GM23338 (cell line): ENCODE data around the gene IL11. TPM values are rescaled to one million over a fixed set of nuclear protein-coding genes. Genes with fewer than 3 reads are reported as not detected.

Experiments used
- ATAC-seq: fragments of 200-7000 bp; cut with Tn5 transposase; 3 replicates; pipeline ENCODE4 v1.9.1; 2020
- DNase-seq: peaks from one replicate; pipeline ENCODE4 v3.0.0-alpha.2; 2015; ENCODE audit warnings: low spot score
- H2AFZ ChIP-seq: fragments of 200-600 bp; sonication (generic); 2 replicates; pipeline ENCODE4 v1.8.0; 2016; ENCODE audit warnings: antibody characterized with exemption, mild to moderate bottlenecking, moderate library complexity
- H3F3A ChIP-seq: fragments of 200-600 bp; sonication (generic); replicated peaks from 2 replicates; pipeline ENCODE4 v1.8.0; 2017; ENCODE audit warnings: antibody characterized with exemption, mixed run types, low read depth
- H3K27ac ChIP-seq: fragments of 200-600 bp; sonication (generic); 2 replicates; pipeline ENCODE4 v1.6.1; 2016; ENCODE audit warnings: low read depth
- H3K27me3 ChIP-seq: fragments of 200-600 bp; sonication (generic); 2 replicates; pipeline ENCODE4 v1.8.0; 2016; ENCODE audit warnings: mild to moderate bottlenecking, mixed run types, moderate library complexity; ENCODE audit not compliant: insufficient read depth
- H3K36me3 ChIP-seq: fragments of 200-600 bp; sonication (generic); 2 replicates; pipeline ENCODE4 v1.8.0; 2016; ENCODE audit warnings: mild to moderate bottlenecking; ENCODE audit not compliant: insufficient read depth
- H3K4me1 ChIP-seq: fragments of 200-600 bp; sonication (generic); 2 replicates; pipeline ENCODE4 v1.8.0; 2016; ENCODE audit warnings: mild to moderate bottlenecking, moderate library complexity; ENCODE audit not compliant: insufficient read depth
- H3K4me2 ChIP-seq: fragments of 200-600 bp; sonication (generic); 2 replicates; pipeline ENCODE4 v1.7.1; 2017; ENCODE audit warnings: mixed run types
- H3K4me3 ChIP-seq: fragments of 200-600 bp; sonication (generic); 2 replicates; pipeline ENCODE4 v1.6.1; 2016; ENCODE audit warnings: mixed run types
- H3K79me2 ChIP-seq: fragments of 200-600 bp; sonication (generic); replicated peaks from 2 replicates; pipeline ENCODE4 v1.8.0; 2017; ENCODE audit warnings: mild to moderate bottlenecking; ENCODE audit not compliant: insufficient read depth
- H3K9me2 ChIP-seq: fragments of 200-600 bp; sonication (generic); 2 replicates; pipeline ENCODE4 v1.8.0; 2017; ENCODE audit not compliant: insufficient read depth
- H4K20me1 ChIP-seq: fragments of 200-600 bp; sonication (generic); replicated peaks from 2 replicates; pipeline ENCODE4 v1.8.0; 2017; ENCODE audit warnings: mild to moderate bottlenecking; ENCODE audit not compliant: insufficient read depth
- H3K27ac Mint-ChIP-seq: 2 replicates; pipeline ENCODE4 v1.8.0; 2020; ENCODE audit warnings: inconsistent platforms, mild to moderate bottlenecking, moderate library complexity, mixed read lengths
- H3K27me3 Mint-ChIP-seq: 3 replicates; pipeline ENCODE4 v1.8.0; 2022; ENCODE audit warnings: low read depth, mild to moderate bottlenecking, moderate library complexity, mixed read lengths, inconsistent platforms; ENCODE audit not compliant: insufficient read depth, poor library complexity
- H3K36me3 Mint-ChIP-seq: 3 replicates; pipeline ENCODE4 v1.8.0; 2021; ENCODE audit warnings: low read depth, mild to moderate bottlenecking, inconsistent platforms, moderate library complexity, mixed read lengths
- H3K4me1 Mint-ChIP-seq: 3 replicates; pipeline ENCODE4 v1.8.0; 2020; ENCODE audit warnings: mild to moderate bottlenecking, inconsistent platforms, mixed read lengths
- H3K4me3 Mint-ChIP-seq: 3 replicates; pipeline ENCODE4 v1.8.0; 2021; ENCODE audit warnings: moderate library complexity, mild to moderate bottlenecking, inconsistent platforms, mixed read lengths
- H3K9me3 Mint-ChIP-seq: 3 replicates; pipeline ENCODE4 v1.8.0; 2020; ENCODE audit warnings: moderate library complexity, mild to moderate bottlenecking, inconsistent platforms, mixed read lengths
- CREB1 ChIP-seq: fragments of 250-450 bp; sonication (Bioruptor Pico); IDR thresholded peaks from 2 replicates; pipeline ENCODE4 v1.5.0; 2020; ENCODE audit warnings: low read depth, mild to moderate bottlenecking, moderate library complexity
- CTCF ChIP-seq, 2 experiments: fragments of 200-600 bp in 1 of 2; sonication (generic) in 1 of 2; conservative IDR thresholded peaks; 2 replicates each; pipeline versions ENCODE4 v1.5.1 to v1.6.1; 2016 to 2017; ENCODE audit warnings: antibody characterized with exemption in 2 of 2, low read depth in 2 of 2, mild to moderate bottlenecking in 2 of 2, moderate library complexity in 1 of 2
- ETS1 ChIP-seq: IDR thresholded peaks from 2 replicates; pipeline ENCODE4 v1.6.1; 2016; ENCODE audit warnings: antibody characterized with exemption
- EZH2 ChIP-seq: fragments of 200-600 bp; sonication (generic); IDR thresholded peaks from one replicate; pipeline ENCODE4 v1.8.0; 2017; ENCODE audit warnings: antibody characterized with exemption, mild to moderate bottlenecking, low read depth; ENCODE audit not compliant: unreplicated experiment
- EZH2phosphoT487 ChIP-seq: fragments of 200-600 bp; sonication (generic); IDR thresholded peaks from one replicate; pipeline ENCODE4 v1.8.1; 2018; ENCODE audit warnings: antibody characterized with exemption; ENCODE audit not compliant: unreplicated experiment
- JUNB ChIP-seq: IDR thresholded peaks from one replicate; pipeline ENCODE4 v1.6.1; 2016; ENCODE audit warnings: antibody characterized with exemption; ENCODE audit not compliant: unreplicated experiment
- NANOG ChIP-seq: IDR thresholded peaks from 2 replicates; pipeline ENCODE4 v1.6.1; 2016; ENCODE audit warnings: antibody characterized with exemption, borderline replicate concordance
- POLR2AphosphoS5 ChIP-seq: IDR thresholded peaks from 2 replicates; pipeline ENCODE4 v1.6.1; 2016; ENCODE audit warnings: antibody characterized with exemption, low read depth
- REST ChIP-seq: IDR thresholded peaks from one replicate; pipeline ENCODE4 v1.6.1; 2018; ENCODE audit warnings: antibody characterized with exemption; ENCODE audit not compliant: unreplicated experiment
- STAT1 ChIP-seq: IDR thresholded peaks from one replicate; pipeline ENCODE4 v1.6.1; 2016; ENCODE audit warnings: antibody characterized with exemption; ENCODE audit not compliant: unreplicated experiment
- ZNF114 ChIP-seq: fragments of 250-450 bp; sonication (Bioruptor Pico); IDR thresholded peaks from 2 replicates; pipeline ENCODE4 v1.5.0; 2020; ENCODE audit warnings: mild to moderate bottlenecking, moderate library complexity
- ZNF331 ChIP-seq: fragments of 250-450 bp; sonication (Bioruptor Pico); IDR thresholded peaks from 2 replicates; pipeline ENCODE4 v1.5.0; 2020; ENCODE audit warnings: low read depth, mild to moderate bottlenecking, moderate library complexity
- ZNF462 ChIP-seq: fragments of 250-450 bp; sonication (Bioruptor Pico); IDR thresholded peaks from 2 replicates; pipeline ENCODE4 v1.5.0; 2020; ENCODE audit warnings: mild to moderate bottlenecking, moderate library complexity
- polyA plus RNA-seq: library from polyadenylated mRNA; unstranded; fragments of >200 nt; fragmentation: Nextera tagmentation; extraction: Ambion mirVana; gene quantifications from 2 replicates; pipeline ENCODE4 v1.2.1, GENCODE V29; 2016
- total RNA-seq: library from RNA; depleted of rRNA; stranded (reverse); fragments of >200 nt; shearing (Covaris generic); gene quantifications from 2 replicates; pipeline ENCODE4 v1.2.3, GENCODE V29; 2014

Gene IL11
- total and polyA plus RNA-seq, 2 experiments from 2014 or later = 0.58 to 2.2 TPM

- ATAC-seq (peak; percentile 54), DNase-seq (no peak)
- no peak within 1 kb of the TSS for H3K27ac Mint-ChIP-seq
- Histone ChIP-seq H3K27me3 (peaks cover 18% of the 10 kb centered on the region), H3K4me3 (no peak within 1 kb of the TSS), H2AFZ (peak within 1 kb of the TSS; percentile 43; the same call in 1 of the 2 replicates), H3F3A (no peaks in the 10 kb centered on the region; the same call in 1 of the 2 replicates), H3K36me3 (no peaks in the 10 kb centered on the region), H3K27ac (no peak within 1 kb of the TSS), H3K4me2 (0 out of 2 replicates have a peak within 1 kb of the TSS, but pooled peaks have one; percentile 20), H3K79me2 (no peaks in the 10 kb centered on the region), H4K20me1 (no peaks in the 10 kb centered on the region), H3K4me1 (no peaks in the 10 kb centered on the region), H3K9me2 (no peaks in the 10 kb centered on the region)
- H3K4me1 Mint-ChIP-seq = peaks cover 13% of the 10 kb centered on the region; the same call in 2 of the 3 replicates
- peaks cover 27% of the 10 kb centered on the region for H3K27me3 Mint-ChIP-seq
- no peaks in the 10 kb centered on the region for H3K36me3 Mint-ChIP-seq
- H3K4me3 Mint-ChIP-seq = no peak within 1 kb of the TSS; the same call in 2 of the 3 replicates
- TF ChIP-seq CREB1 (CRISPR knock-in tag) (no peak), ZNF114 (no peak), CTCF (conservative IDR thresholded peaks at IDR 0.05; ENCODE audit: low read depth in 2 of 2) (no peak), NANOG (no peak), POLR2AphosphoS5 (no peak), ZNF462 (CRISPR knock-in tag) (no peak), ZNF331 (CRISPR knock-in tag) (no peak), REST (no peak), EZH2phosphoT487 (no peak), ETS1 (no peak), STAT1 (no peak), EZH2 (no peak), JUNB (no peak)
- no peaks in the 10 kb centered on the region; the same call in 2 of the 3 replicates for H3K9me3 Mint-ChIP-seq
These were observed 7.1 kb downstream of the IL11 start, which contains the start of gene GARIN5B for GRCh38 chr19:55362990-55363716. Gene GARIN5B, minus strand, starts transcription at chr19:55363260. Its CDS starts 194 bp downstream, at chr19:55363066.
